HEK293 (cell line): Measurements from ENCODE around the gene SLC33A1.

Experiments
- HOXA7 ChIP-seq: sonication (generic); formaldehyde crosslinking; IDR thresholded peaks from 2 replicates; pipeline ENCODE4 v1.8.1; 2022; ENCODE audit warnings: missing genetic modification reagents, borderline replicate concordance
- ZFP37 ChIP-seq: fragments of 450-650 bp; formaldehyde crosslinking; IDR thresholded peaks from 2 replicates; pipeline ENCODE4 v1.5.1; 2016; ENCODE audit warnings: missing biosample characterization, missing genetic modification characterization
- ZNF140 ChIP-seq: fragments of 450-650 bp; formaldehyde crosslinking; IDR thresholded peaks from 2 replicates; pipeline ENCODE4 v1.5.1; 2016; ENCODE audit warnings: missing biosample characterization, missing genetic modification characterization
- ZNF274 ChIP-seq, 2 experiments: fragments of 200-500 bp in 1 of 2; fragments of 450-650 bp in 1 of 2; sonication (Bioruptor generic) in 1 of 2; formaldehyde crosslinking in 1 of 2; IDR thresholded peaks; 2 replicates each; pipeline versions ENCODE4 v1.5.1 to v1.6.1; 2014 to 2016; ENCODE audit warnings: borderline replicate concordance in 1 of 2, inconsistent platforms in 1 of 2, low read length in 1 of 2, missing biosample characterization in 1 of 2, missing genetic modification characterization in 1 of 2
- ZNF394 ChIP-seq: fragments of 450-650 bp; formaldehyde crosslinking; IDR thresholded peaks from 2 replicates; pipeline ENCODE4 v1.5.1; 2016; ENCODE audit warnings: missing biosample characterization, missing genetic modification characterization, mild to moderate bottlenecking, moderate library complexity, borderline replicate concordance
- TF ChIP-seq, protein P1 (sequence below): fragments of 450-650 bp; formaldehyde crosslinking; IDR thresholded peaks from 2 replicates; pipeline ENCODE4 v1.5.1; 2016; ENCODE audit warnings: missing biosample characterization, missing genetic modification characterization

DNA sequence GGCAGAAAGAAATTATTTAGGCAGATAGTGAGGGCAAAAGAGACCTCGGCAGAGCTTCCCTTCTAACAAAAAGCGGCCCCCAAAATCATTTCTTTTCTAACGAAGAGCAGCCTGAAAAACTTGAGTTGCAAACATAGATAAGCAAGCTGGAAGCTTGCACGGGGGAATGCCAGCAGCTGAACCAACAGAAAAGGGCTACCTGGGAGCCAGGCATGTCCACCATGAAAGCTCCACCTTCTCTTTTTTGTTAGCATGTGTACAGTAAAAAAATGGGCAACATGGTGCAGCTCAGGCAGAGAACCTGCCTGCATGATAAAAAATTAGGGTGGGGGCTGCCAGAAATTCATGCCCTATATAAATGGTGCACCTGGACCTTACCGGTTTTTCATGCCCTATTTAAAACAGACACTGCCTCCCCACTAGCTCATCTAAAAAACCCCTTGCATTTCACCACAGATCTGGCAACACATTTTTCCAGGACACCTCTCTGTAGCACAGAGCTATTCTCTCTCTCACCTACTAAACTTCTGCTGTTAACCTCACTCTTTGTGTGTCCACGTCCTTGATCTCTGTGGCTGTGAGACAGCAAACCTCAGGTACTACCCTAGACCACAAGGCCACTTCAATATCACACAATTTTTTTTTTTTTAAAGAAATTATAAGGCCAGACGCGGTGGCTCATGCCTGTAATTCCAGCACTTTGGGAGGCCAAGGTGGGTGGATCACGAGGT, 18.7 kb downstream of the SLC33A1 start:
- no peak for TF ChIP-seq ZNF274 (IDR thresholded peaks at IDR 0.05; ENCODE audit: low read length)
- TF ChIP-seq ZNF274 (tag by site-specific recombination; IDR thresholded peaks at IDR 0.05; ENCODE audit: borderline replicate concordance): no peak
- no peak for TF ChIP-seq ZNF140
- TF ChIP-seq HOXA7: no peak
- no peak for TF ChIP-seq ZNF394 (tag by site-specific recombination)
- TF ChIP-seq, protein P1, sequence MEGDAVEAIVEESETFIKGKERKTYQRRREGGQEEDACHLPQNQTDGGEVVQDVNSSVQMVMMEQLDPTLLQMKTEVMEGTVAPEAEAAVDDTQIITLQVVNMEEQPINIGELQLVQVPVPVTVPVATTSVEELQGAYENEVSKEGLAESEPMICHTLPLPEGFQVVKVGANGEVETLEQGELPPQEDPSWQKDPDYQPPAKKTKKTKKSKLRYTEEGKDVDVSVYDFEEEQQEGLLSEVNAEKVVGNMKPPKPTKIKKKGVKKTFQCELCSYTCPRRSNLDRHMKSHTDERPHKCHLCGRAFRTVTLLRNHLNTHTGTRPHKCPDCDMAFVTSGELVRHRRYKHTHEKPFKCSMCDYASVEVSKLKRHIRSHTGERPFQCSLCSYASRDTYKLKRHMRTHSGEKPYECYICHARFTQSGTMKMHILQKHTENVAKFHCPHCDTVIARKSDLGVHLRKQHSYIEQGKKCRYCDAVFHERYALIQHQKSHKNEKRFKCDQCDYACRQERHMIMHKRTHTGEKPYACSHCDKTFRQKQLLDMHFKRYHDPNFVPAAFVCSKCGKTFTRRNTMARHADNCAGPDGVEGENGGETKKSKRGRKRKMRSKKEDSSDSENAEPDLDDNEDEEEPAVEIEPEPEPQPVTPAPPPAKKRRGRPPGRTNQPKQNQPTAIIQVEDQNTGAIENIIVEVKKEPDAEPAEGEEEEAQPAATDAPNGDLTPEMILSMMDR: no peak
- no peak for TF ChIP-seq ZFP37 (tag by site-specific recombination)
